Lung (tissue), 12 donors: Measurements from ENCODE around the gene TTC13. TPM values are rescaled to one million over a fixed set of nuclear protein-coding genes. Genes with fewer than 3 reads are reported as not detected.

Experiments
- ATAC-seq: fragments of 200-7000 bp; cut with Tn5 transposase; one replicate; pipeline ENCODE4 v1.9.1; 2020; ENCODE audit warnings: moderate number of reproducible peaks; ENCODE audit not compliant: insufficient read depth, low FRiP score
- DNase-seq, 3 donors: peaks; one replicate each; pipeline ENCODE4 v3.0.0-alpha.2; 2013 to 2017
- H3K27ac ChIP-seq, 2 donors: one replicate each; pipeline ENCODE4 v1.5.1; 2013; ENCODE audit warnings: mild to moderate bottlenecking in 2 of 2, moderate library complexity in 2 of 2, control low read depth in 1 of 2, inconsistent platforms in 1 of 2, low read depth in 1 of 2, low read length in 1 of 2
- H3K27me3 ChIP-seq, 3 donors: one replicate each; pipeline ENCODE4 v1.5.1; 2013; ENCODE audit warnings: low read length in 2 of 3; ENCODE audit not compliant: control insufficient read depth in 3 of 3, insufficient read depth in 3 of 3
- H3K36me3 ChIP-seq, 4 donors: one replicate each; pipeline ENCODE4 v1.5.1; 2013; ENCODE audit warnings: low read length in 4 of 4, mild to moderate bottlenecking in 1 of 4, moderate library complexity in 1 of 4; ENCODE audit not compliant: control insufficient read depth in 4 of 4, insufficient read depth in 4 of 4
- H3K4me1 ChIP-seq, 5 donors: one replicate each; pipeline ENCODE4 v1.5.1; 2013; ENCODE audit warnings: low read length in 5 of 5, mild to moderate bottlenecking in 2 of 5, moderate library complexity in 1 of 5; ENCODE audit not compliant: control insufficient read depth in 5 of 5, insufficient read depth in 5 of 5
- H3K4me3 ChIP-seq: one replicate; pipeline ENCODE4 v1.5.1; 2013; ENCODE audit warnings: mild to moderate bottlenecking, control low read depth, moderate library complexity
- H3K9ac ChIP-seq, 2 donors: one replicate each; pipeline ENCODE4 v1.5.1; 2013; ENCODE audit warnings: low read length in 2 of 2, control low read depth in 1 of 2; ENCODE audit not compliant: insufficient read depth in 1 of 2
- H3K9me3 ChIP-seq, 4 donors: one replicate each; pipeline ENCODE4 v1.5.1; 2013; ENCODE audit warnings: low read length in 3 of 4, mild to moderate bottlenecking in 1 of 4, moderate library complexity in 1 of 4; ENCODE audit not compliant: control insufficient read depth in 4 of 4, insufficient read depth in 3 of 4
- CTCF ChIP-seq: IDR thresholded peaks from 2 replicates; pipeline ENCODE4 v1.5.1; 2012; ENCODE audit warnings: mild to moderate bottlenecking; ENCODE audit errors: control extremely low read depth, extremely low read depth
- WGBS, 2 donors: extraction: QIAGEN DNeasy Blood & Tissue Kit; methylation state at CpG; one replicate each; pipeline ENCODE4 v1.1.7; 2013; 5-methylcytosine and 5-hydroxymethylcytosine counted together
- polyA plus RNA-seq, 2 donors: library from polyadenylated mRNA; stranded (reverse); fragments of 200-250 nt; gene quantifications; one replicate each; pipeline ENCODE4 v1.2.1, GENCODE V29; 2013
- total RNA-seq, 2 donors: library from RNA; depleted of rRNA in 1 of 2; stranded (reverse); fragments of >200 nt in 1 of 2; gene quantifications; one replicate each; pipeline ENCODE4 v1.2.1, GENCODE V29; 2014 to 2021
- donor health status: control.
- donor health status: control.
- donor health status: Bipolar disorder and iron deficiency.
- donor health status: healthy.
- donor health status: DM: yes; HTN: yes; CAD: no.

The TTC13 gene
- total and polyA plus RNA-seq, 4 donors, result 7.9 to 24.5 (median 17.4) TPM

GRCh38 chr1:230919207-230919606 is 59.5 kb downstream of the TTC13 start:
- Histone ChIP-seq H3K4me1 (peaks cover 0 to 4% (median 0%) of the 10 kb centered on the region in 5 donors), H3K27ac (no peak overlapping the region), H3K36me3 (peaks cover 0 to 22% (median 12%) of the 10 kb centered on the region in 4 donors), H3K4me3 (no peak overlapping the region), H3K27me3 (no peaks in the 10 kb centered on the region), H3K9ac (no peak overlapping the region), H3K9me3 (no peaks in the 10 kb centered on the region)
- DNase-seq (no peak), ATAC-seq (no peak)
- WGBS, 2 donors, result 55 to 66% methylated on average over 4 of the region's 4 CpGs
- TF ChIP-seq CTCF, result no peak

DNA sequence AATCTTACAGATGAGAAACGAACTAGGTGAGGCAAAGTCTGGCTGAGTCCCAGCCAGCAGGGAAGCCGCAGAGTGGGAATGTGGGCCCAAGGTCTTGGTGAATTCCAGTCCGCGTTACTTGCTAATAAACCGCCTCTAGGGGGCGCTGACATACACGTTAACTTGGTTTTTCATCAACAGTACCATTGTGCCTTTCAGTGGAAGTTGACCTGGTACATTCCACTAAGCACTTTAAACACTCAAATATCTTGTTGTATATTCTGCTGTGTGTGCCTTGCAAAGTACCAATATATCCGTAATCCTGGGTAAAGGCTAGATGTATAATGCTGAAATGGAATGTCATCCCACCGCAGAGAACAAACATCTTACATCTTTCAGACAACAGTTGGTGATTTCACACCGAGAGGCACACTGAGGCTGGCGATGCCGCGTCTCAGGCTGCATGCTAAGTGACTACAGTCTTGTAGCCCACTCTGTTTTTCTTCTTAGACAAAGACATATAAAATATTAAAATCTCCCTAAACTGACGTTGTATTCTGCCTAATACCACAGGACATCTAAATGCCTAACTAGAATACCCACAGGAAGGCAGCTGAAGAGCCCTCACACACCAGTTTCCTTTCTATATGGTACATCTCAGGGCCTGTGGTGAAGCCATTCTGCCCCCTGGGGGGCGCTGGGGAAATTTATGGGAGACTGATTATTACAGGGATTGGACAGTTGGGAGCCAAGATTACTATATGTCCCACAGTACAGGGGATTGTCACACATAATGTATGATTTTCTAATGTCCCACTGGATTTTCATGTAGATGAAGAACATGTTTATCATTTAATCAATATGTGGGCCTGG is 61.2 kb downstream of the TTC13 start:
- DNase-seq (peak; percentile 75 to 87 (median 82)), ATAC-seq (no peak)
- WGBS, 2 donors, result 49 to 56% methylated on average over 15 of the region's 15 CpGs
- H3K27ac ChIP-seq, result no peak overlapping the region
- H3K36me3 ChIP-seq, result peaks cover 0 to 13% (median 7%) of the 10 kb centered on the region in 4 donors
- no peak overlapping the region for H3K4me3 ChIP-seq
- H3K9ac ChIP-seq, result no peak overlapping the region
- H3K27me3 ChIP-seq, result no peaks in the 10 kb centered on the region
- TF ChIP-seq CTCF, result peak; percentile 54
- H3K9me3 ChIP-seq, result no peaks in the 10 kb centered on the region
- H3K4me1 ChIP-seq, result peaks cover 0 to 4% (median 0%) of the 10 kb centered on the region in 5 donors

DNA sequence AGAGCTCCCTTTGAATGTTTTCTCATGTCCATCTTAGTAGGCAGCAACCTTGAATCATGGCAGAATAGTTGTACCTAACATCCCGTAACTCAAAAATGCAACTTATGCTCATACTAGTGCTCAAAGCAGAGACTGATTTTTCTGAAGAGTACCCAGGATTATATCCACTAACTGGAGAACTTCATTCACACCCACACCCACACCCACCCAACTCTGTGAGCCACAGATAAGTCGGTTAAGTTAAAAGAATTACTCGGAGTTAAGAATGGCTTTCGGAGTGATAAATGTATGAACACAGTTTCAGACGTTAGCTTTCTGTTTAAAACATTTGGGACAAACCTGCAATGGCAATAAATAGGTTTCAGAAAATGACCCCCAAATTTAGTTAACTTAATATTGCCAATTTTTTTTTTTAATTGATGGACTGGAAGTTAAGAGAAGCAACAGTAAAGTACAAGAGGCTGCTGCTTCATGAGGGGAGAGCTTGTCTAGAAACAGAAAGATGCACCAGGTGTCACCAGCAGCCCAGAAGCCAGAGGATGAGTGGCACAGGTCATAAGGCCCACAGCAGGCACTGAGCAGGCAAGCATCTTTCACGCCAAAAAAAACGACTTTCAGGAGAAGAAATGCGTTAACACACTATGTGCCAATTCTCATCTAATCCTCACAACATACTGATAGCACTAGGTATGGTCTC is 61.9 kb downstream of the TTC13 start:
- ATAC-seq (no peak), DNase-seq (no peak)
- Histone ChIP-seq H3K9ac (no peak overlapping the region), H3K4me1 (peaks cover 0 to 4% (median 0%) of the 10 kb centered on the region in 5 donors), H3K27me3 (no peaks in the 10 kb centered on the region), H3K27ac (no peak overlapping the region), H3K36me3 (peaks cover 0 to 13% (median 6%) of the 10 kb centered on the region in 4 donors), H3K9me3 (no peaks in the 10 kb centered on the region), H3K4me3 (no peak overlapping the region)
- no peak for TF ChIP-seq CTCF
- 90% methylated on average over 8 of the region's 8 CpGs for WGBS, 2 donors
